Dendritic cell treated with granulocyte-macrophage colony-stimulating factor and Interleukin-4, amounts not matched to agents 40 ng/mL and 50 ng/mL, for 4 days (primary cell): Measurements from ENCODE around the gene ROPN1L.

Experiments
- H3K27ac Mint-ChIP-seq: one replicate; pipeline ENCODE4 v1.8.0; 2022; ENCODE audit warnings: mild to moderate bottlenecking, mixed read lengths
- H3K27me3 Mint-ChIP-seq: one replicate; pipeline ENCODE4 v1.8.0; 2022; ENCODE audit warnings: mild to moderate bottlenecking, mixed read lengths
- H3K36me3 Mint-ChIP-seq: one replicate; pipeline ENCODE4 v1.8.0; 2022; ENCODE audit warnings: low read depth, mixed read lengths
- H3K4me1 Mint-ChIP-seq: one replicate; pipeline ENCODE4 v1.8.0; 2022; ENCODE audit warnings: low read depth, mixed read lengths
- H3K4me3 Mint-ChIP-seq: one replicate; pipeline ENCODE4 v1.8.0; 2022; ENCODE audit warnings: mild to moderate bottlenecking, moderate library complexity, mixed read lengths
- H3K9me3 Mint-ChIP-seq: one replicate; pipeline ENCODE4 v1.8.0; 2022; ENCODE audit warnings: mixed read lengths
- intact Hi-C: fragments of 100-400 bp; cut with micrococcal nuclease; formaldehyde crosslinking; loops from one replicate; pipeline ENCODE4 v1.15.0; 2022

The ROPN1L gene

DNA sequence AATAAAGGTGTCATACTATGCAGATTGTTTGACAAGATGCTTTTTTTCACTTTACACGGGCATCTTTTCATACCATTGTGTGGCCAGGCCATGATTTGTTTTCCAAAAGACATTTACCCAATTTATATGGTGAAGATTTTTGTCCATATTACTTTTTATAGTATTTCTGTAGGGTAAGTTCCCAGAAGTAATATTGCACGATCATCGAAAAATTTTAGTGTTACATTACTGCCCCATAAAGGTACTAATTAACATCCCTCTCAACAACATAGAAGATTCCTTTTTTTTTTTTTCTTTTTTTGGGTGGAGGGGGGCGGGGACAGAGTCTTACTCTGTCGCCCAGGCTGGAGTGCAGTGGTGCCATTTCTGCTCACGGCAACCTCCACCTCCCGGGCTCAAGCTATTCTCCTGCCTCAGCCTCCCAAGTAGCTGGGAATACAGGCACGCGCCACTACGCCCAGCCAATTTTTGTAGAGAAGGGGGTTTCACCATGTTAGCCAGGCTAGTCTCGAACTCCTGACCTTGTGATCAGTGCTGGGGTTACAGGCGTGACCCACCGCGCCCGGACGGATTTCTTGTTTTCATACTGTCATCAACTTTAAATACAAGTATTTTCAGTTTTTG, 1.2 kb upstream of the ROPN1L start:
- H3K27ac Mint-ChIP-seq, result no peak overlapping the region
- peaks cover 6% of the 10 kb centered on the region for H3K27me3 Mint-ChIP-seq
- no peaks in the 10 kb centered on the region for H3K9me3 Mint-ChIP-seq
- peaks cover 27% of the 10 kb centered on the region for H3K4me1 Mint-ChIP-seq
- intact Hi-C loops, result loop anchor here (10.0 kb wide), 1 partner anchor 324 kb away; the partner anchor contains the start of gene DAP
- H3K36me3 Mint-ChIP-seq, result peaks cover 14% of the 10 kb centered on the region
- no peak overlapping the region for H3K4me3 Mint-ChIP-seq

DNA sequence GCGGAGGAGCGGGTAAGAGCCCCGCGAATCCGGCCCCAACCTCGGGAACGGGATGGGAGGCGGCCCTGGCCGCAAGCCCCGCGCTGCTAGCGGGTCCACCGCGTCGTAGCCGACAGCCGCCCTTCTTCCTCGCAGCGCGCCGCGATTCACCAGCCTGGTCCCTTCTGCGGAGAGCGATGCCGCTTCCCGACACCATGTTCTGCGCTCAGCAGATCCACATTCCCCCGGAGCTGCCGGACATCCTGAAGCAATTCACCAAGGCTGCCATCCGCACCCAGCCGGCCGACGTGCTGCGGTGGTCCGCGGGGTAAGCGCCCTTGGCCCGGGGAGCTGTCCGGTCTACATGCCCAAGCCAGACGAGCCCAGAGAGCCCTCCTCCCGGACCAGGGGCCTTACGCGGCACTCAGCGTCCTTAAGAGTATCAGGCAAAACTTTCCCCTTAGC, 335 bp downstream of the ROPN1L start:
- Mint-ChIP-seq H3K27ac (peak overlapping the region; percentile 77), H3K36me3 (peaks cover 7% of the 10 kb centered on the region), H3K4me3 (peak overlapping the region; percentile 85), H3K27me3 (peaks cover 22% of the 10 kb centered on the region), H3K9me3 (no peaks in the 10 kb centered on the region), H3K4me1 (peaks cover 43% of the 10 kb centered on the region)
- intact Hi-C loops, result loop anchor here (10.0 kb wide), 1 partner anchor 323 kb away; the partner anchor contains the start of gene DAP

DNA sequence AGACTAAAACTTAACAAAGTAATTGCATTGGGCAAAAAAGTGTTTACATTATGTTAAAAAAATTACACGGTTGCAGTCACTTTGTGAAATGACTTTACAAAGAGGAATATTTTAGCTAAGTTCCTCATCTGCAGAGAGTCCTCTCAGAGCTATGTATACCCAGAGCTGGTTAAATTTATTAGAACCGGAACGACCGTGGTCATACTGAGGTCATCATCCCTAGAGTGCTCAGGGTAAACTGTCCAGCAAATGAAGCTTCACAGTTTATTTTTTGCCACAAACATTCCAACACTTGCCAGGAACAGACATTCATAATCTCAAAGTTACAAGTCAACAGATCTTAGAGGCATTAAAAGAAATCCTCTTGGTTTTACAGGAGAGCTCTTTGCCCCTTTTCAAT, 897 bp downstream of the ROPN1L start:
- Mint-ChIP-seq H3K9me3 (no peaks in the 10 kb centered on the region), H3K4me3 (peak overlapping the region; percentile 85), H3K36me3 (peaks cover 7% of the 10 kb centered on the region), H3K27me3 (peaks cover 24% of the 10 kb centered on the region), H3K4me1 (peaks cover 48% of the 10 kb centered on the region), H3K27ac (no peak overlapping the region)
- intact Hi-C loops, result loop anchor here (10.0 kb wide), 1 partner anchor 322 kb away; the partner anchor contains the start of gene DAP

DNA sequence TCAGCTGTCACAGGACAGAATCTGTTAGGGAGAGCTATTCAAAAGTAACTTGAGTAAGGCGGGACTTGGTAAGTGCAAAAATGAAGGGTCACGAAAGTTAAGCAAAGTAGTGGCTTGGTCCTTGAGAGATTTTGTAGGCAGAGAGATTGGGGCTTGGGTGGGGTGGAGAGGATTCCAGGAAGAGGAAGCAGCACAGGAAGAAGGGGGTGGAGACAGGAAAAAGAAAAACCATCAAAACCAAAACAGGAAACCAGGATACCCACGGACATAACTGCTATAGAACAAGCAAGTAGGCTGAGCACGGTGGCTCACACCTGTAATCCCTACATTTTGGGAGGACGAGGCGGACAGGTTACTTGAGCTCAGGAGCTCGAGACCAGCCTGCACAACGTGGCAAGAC, 3.7 kb downstream of the ROPN1L start:
- intact Hi-C loops, result loop anchor here (10.0 kb wide), 1 partner anchor 319 kb away; the partner anchor contains the start of gene DAP
- Mint-ChIP-seq H3K36me3 (no peaks in the 10 kb centered on the region), H3K4me3 (no peak overlapping the region), H3K27me3 (peaks cover 30% of the 10 kb centered on the region), H3K27ac (no peak overlapping the region), H3K9me3 (no peaks in the 10 kb centered on the region), H3K4me1 (peaks cover 69% of the 10 kb centered on the region)

DNA sequence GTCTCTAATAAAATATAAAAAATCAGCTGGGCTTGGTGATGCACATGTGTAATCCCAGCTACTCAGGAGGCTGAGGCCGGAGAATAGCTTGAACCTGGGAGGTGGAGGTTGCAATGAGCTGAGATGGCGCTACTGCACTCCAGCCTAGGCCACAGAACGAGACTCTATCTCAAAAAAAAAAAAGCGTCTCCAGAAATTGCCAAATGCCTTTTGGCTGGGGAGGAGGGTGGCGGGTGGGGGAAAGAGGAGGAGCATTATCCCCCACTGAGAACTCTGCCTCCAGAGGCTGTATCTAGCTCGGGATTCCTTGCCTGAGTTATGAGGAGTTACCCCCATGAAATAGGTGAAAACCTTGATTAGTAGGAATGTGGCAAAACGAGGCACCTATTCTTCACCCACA, 4.8 kb downstream of the ROPN1L start:
- peaks cover 70% of the 10 kb centered on the region for H3K4me1 Mint-ChIP-seq
- no peak overlapping the region for H3K27ac Mint-ChIP-seq
- no peak overlapping the region for H3K4me3 Mint-ChIP-seq
- H3K27me3 Mint-ChIP-seq, result peaks cover 37% of the 10 kb centered on the region
- no peaks in the 10 kb centered on the region for H3K9me3 Mint-ChIP-seq
- intact Hi-C loops, result loop anchor here (10.0 kb wide), 1 partner anchor 318 kb away; the partner anchor contains the start of gene DAP
- H3K36me3 Mint-ChIP-seq, result no peaks in the 10 kb centered on the region

DNA sequence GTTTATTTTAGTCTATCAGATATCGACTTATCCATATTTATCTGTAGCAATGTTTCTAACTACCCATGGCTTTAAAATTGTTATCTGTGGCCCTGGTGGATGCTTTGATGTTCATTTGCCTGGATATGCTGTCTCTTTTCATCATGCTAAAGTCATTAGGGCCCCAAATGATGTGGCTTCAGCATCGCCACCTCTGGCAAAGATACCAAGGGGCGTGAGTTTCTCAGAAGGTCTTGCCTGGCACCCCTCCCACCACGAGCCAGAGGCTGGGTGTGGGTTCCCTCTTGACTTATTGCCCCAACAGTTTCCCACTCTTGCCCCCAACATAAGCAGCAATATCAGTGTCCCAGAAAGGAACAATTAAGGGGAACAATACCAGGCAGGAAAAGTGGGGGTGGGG, 5.4 kb downstream of the ROPN1L start:
- Mint-ChIP-seq H3K9me3 (no peaks in the 10 kb centered on the region), H3K4me1 (peaks cover 73% of the 10 kb centered on the region), H3K36me3 (no peaks in the 10 kb centered on the region), H3K27ac (no peak overlapping the region), H3K27me3 (peaks cover 37% of the 10 kb centered on the region), H3K4me3 (no peak overlapping the region)
- intact Hi-C loops, result loop anchor here (10.0 kb wide), 1 partner anchor 318 kb away; the partner anchor contains the start of gene DAP

DNA sequence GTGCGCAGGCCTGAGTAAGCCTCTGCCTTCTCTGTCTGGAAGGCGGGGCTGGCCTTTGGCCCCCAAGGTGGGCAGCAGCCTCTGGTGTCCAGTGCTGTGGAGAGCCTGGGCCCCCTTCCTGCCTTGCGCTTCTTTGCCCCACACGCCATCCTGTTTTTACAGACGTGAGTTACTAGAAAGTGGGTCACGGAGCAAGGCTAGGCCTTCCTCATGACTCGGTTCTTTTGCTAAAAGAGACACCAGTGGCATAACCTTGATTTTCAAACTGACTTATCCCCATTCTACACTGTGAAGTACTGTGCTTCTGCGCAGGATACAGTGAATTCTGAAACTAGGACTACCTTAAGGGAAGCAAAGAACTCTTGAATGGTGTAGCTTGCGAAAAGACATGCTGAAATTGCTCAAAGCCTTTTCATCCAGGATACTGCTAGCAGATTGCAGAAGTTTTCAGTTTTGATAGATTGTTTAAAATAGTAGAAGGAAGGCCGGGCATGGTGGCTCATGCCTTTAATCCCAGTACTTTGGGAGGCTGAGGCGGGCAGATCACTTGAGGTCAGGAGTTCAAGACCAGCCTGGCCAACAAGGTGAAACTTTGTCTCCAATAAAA, 7.2 kb downstream of the ROPN1L start:
- H3K27ac Mint-ChIP-seq, result peak overlapping the region; percentile 51
- intact Hi-C loops, result loop anchor here (10.0 kb wide), 1 partner anchor 316 kb away; the partner anchor contains the start of gene DAP
- H3K27me3 Mint-ChIP-seq, result peaks cover 33% of the 10 kb centered on the region
- H3K4me3 Mint-ChIP-seq, result no peak overlapping the region
- peaks cover 65% of the 10 kb centered on the region for H3K4me1 Mint-ChIP-seq
- H3K9me3 Mint-ChIP-seq, result no peaks in the 10 kb centered on the region
- H3K36me3 Mint-ChIP-seq, result no peaks in the 10 kb centered on the region

DNA sequence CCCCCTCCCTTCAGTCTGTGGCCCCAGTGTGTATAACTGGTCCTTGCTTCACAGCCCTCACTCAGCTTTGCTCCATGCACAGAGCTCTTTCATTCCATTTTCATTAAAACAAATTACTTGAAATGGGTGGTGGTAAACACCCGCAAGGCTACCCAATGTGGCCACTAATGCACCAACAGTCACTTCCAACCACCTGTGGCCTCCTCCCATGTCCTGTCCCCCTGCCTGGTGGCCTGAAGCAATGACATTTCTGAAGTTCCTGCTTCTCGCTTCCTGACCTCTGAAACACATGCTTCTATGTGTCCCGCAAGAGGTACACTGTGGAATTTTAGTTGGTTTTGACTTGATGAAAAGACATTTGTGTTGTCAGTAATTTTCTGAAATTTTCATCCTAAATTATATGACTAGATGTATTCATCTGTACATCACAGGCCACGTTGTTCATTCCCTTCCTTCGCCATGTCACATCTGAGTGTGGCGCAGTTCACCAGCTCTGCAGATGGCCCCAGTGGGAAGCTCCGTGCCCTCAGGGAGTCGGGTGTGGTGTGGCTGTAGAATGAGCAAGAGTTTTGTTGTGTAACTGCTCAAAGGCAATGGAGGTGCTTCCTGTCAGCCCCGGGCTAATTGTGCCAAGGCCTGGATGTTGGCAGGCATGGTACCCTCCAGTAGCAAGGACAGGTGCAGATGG, 9.6 kb downstream of the ROPN1L start:
- no peaks in the 10 kb centered on the region for H3K36me3 Mint-ChIP-seq
- H3K27me3 Mint-ChIP-seq, result peaks cover 25% of the 10 kb centered on the region
- no peaks in the 10 kb centered on the region for H3K9me3 Mint-ChIP-seq
- peaks cover 52% of the 10 kb centered on the region for H3K4me1 Mint-ChIP-seq
- no peak overlapping the region for H3K4me3 Mint-ChIP-seq
- intact Hi-C loops, result loop anchor here (5.0 to 10.0 kb wide), 3 partner anchors 241 to 734 kb away; no protein-coding TSS in a partner anchor
- peak overlapping the region; percentile 12 for H3K27ac Mint-ChIP-seq

DNA sequence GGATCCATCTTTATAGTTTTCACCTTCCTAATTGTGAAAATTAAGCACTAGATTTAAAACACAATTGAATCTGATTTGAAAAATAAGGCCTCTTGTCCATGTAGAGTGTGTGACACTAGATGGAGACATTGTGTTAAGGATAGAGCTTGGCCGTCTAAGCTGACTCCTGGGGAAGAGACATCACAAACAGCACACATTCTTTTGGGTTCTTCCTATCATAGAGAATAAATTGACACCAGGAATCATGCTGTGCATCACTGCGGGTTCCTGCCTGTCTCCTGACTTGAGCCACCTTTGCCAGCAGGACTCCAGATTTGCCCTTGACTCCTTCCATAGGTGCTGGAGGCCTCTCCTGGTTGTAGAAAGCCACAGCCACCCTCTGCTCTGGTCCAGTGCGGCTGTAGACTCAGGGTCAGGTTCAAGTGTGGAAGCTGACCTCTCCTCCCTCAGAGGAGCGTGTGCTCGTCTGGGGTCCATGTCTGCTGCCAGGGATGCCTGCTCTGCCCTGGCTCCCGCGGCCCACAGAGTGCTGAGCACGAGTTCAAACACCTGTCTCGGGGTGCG, 11.2 kb downstream of the ROPN1L start:
- Mint-ChIP-seq H3K36me3 (no peaks in the 10 kb centered on the region), H3K27ac (no peak overlapping the region), H3K4me1 (peaks cover 46% of the 10 kb centered on the region), H3K27me3 (peaks cover 23% of the 10 kb centered on the region), H3K9me3 (no peaks in the 10 kb centered on the region), H3K4me3 (no peak overlapping the region)
- intact Hi-C loops, result loop anchor here (1.0 to 10.0 kb wide), 4 partner anchors 175 to 732 kb away; no protein-coding TSS in a partner anchor

DNA sequence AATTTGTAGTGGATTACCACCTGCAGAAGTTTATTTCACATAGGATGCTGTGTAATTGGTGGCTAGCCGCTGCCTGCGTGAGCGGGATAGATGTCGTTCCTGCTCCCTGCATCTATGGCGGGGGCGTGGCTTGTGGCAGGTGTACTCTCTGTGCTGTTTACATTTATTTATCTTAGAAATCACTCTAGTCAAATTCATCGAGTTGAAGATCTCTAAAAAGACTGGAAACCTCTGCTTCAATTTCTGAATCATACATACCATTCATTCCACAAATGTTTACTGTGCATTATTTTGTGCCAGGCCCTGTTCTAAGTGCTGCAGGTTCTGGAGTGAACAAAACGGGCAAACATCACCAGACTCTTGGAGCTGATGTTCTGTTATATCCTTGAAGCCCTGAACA, 11.9 kb downstream of the ROPN1L start:
- Mint-ChIP-seq H3K4me1 (peaks cover 39% of the 10 kb centered on the region), H3K27ac (no peak overlapping the region), H3K27me3 (peaks cover 21% of the 10 kb centered on the region), H3K4me3 (no peak overlapping the region), H3K9me3 (no peaks in the 10 kb centered on the region), H3K36me3 (no peaks in the 10 kb centered on the region)
- intact Hi-C loops, result loop anchor here (5.0 to 10.0 kb wide), 3 partner anchors 239 to 731 kb away; no protein-coding TSS in a partner anchor

DNA sequence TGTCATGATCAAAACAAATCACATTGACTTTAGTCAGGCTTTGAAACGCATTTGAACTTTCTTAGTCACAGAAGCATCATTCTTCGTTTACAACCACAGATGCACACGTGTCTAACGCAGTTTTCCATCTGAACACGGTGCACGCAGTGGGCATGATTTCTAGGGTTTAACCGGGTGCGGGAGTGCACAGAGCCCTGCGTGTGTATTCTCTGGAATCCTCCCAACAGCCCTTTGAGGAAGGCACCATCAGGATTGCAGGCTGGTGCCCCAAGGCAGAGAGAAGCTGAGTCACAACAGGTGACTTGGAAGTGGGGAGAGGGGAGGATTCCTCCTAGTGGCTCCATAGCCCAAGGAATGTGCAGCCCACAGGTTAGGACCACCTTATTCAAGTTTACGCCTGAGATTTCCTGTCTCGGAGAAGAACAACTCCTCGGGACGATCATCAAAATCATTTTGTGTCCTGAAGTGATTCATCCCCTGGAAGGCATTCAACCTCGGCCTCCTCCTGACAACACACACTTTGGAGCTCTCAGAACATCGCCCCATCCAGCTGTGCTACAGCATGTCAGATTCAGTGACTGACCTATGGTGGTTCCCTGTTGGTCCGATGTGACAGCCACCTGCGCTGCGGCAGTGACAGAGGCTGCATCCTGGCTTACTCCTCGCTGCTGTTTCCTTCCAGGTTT, 13.1 kb downstream of the ROPN1L start:
- intact Hi-C loops, result loop anchor here (5.0 to 10.0 kb wide), 3 partner anchors 238 to 730 kb away; no protein-coding TSS in a partner anchor
- no peak overlapping the region for H3K27ac Mint-ChIP-seq

DNA sequence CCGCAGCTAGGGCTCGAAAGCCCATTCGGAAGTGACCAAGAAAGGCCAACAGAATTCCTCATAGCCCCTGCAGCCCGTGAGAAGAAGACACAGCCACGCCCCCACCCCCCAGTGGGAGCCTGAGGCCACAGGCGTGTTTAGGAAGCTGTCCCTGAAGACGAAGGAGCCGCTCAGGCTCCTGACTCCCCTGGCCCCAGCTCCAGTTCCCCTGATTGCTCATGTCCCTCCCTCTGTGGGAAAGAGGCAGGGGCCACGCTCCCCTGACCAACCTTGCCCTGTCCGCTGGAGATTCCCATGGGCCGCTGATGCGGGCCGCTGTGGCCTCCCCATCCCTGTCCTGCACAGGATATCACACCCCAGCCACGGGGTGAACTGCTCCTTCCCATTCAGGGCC, 13.6 kb downstream of the ROPN1L start:
- peaks cover 29% of the 10 kb centered on the region for H3K4me1 Mint-ChIP-seq
- H3K27me3 Mint-ChIP-seq, result peaks cover 27% of the 10 kb centered on the region
- no peaks in the 10 kb centered on the region for H3K36me3 Mint-ChIP-seq
- H3K4me3 Mint-ChIP-seq, result no peak overlapping the region
- no peaks in the 10 kb centered on the region for H3K9me3 Mint-ChIP-seq
- intact Hi-C loops, result loop anchor here (10.0 kb wide), 2 partner anchors 390 to 730 kb away; no protein-coding TSS in a partner anchor
- H3K27ac Mint-ChIP-seq, result no peak overlapping the region

More for the DNA sequence above, 13.1 kb downstream of the ROPN1L start:
- Mint-ChIP-seq H3K9me3 (no peaks in the 10 kb centered on the region), H3K4me1 (peaks cover 27% of the 10 kb centered on the region), H3K4me3 (no peak overlapping the region), H3K27me3 (peaks cover 25% of the 10 kb centered on the region), H3K36me3 (no peaks in the 10 kb centered on the region)
